Embryonic facial prominence (tissue), 1 donor: ENCODE results near the gene TOMM6.
"Not testable (repeated sequence)": the region's sequence is repeated elsewhere in the genome, so short reads cannot be mapped to it uniquely, and the experiment has no call there.

Source experiments
- DNase-seq: peaks from one replicate; pipeline ENCODE4 v3.0.0-alpha.2; 2016; ENCODE audit errors: extremely low spot score

Gene TOMM6

GRCh38 chr6:41763470-41763869 is 24.0 kb upstream of the TOMM6 start:
- DNase-seq = no peak

GRCh38 chr6:41766043-41766664 is 21.3 kb upstream of the TOMM6 start:
- not testable (repeated sequence) for DNase-seq

GRCh38 chr6:41767112-41767833 is 20.2 kb upstream of the TOMM6 start:
- no peak for DNase-seq

DNA sequence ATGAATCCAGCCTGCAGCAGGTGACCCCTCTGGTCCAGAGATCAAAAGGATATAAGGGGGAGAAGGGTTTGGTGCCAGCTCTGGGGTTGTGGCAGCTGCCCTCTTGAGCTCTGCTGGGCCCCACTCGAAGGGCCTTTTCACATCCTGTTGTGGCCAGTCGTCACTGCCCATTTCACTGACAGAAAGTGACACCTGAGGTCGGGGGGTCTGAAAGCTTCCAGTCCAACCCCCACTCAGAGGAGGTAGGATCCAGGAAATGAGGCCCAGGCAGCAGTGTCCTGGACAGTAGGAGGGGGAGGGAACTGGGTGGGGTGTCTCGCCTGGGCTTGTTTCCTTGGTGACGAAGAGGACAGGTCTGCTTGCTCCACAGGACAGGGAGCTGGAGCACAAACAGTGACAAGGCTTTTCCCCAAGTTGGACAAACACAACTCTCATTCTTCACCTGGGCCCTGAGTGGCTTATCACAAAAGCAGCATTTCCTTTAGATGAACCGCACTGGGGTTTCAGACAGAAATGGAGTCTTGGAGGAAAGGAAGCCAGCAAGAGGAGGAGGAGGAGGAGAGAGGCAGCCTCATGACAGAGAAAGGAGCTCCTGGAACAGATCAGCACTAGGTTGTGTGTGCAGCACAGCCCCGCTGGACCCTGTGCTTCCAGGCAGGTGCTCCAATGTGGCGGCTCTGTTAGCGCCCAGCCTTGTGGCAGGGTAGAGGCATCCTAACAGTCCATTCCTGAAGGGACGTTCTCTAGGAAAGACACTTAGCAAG is 18.8 kb upstream of the TOMM6 start:
- DNase-seq = no peak

- DNase-seq = no peak
Observed at GRCh38 chr6:41769376-41769775, 18.1 kb upstream of the TOMM6 start.

DNA sequence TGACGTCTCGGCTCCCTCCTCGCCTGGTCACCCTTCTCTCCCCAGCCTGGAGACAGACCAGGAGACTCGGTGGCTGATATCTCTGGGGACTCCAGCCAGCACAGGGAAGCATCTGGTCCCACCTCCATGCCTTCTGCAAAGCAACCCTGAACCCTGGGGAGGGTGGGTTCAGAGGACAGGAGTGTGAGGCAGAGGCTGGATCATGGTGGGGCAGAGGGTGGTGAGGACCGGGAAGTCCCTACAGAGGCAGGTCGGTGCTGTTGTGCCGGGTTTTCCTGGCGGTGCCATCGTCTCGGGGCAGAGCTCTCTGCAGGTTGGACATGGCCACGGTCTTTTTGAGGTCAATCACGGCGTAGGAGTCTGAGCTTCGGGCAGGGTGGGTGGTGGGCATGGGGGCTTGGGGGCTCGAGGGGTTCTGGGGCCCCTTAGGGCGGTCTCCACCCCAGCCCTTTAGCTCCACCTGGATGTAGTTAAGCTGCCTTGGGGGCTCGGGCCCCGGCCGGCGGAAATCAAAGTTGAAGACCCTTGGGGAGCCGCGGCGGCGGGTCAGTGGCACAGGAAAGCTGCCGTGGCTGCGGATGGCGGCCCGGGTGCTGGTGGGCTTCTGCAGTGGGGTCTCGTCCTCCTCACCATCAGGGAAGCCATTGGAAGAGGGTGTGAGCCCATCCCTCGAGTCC is 17.0 kb upstream of the TOMM6 start:
- DNase-seq = no peak

DNA sequence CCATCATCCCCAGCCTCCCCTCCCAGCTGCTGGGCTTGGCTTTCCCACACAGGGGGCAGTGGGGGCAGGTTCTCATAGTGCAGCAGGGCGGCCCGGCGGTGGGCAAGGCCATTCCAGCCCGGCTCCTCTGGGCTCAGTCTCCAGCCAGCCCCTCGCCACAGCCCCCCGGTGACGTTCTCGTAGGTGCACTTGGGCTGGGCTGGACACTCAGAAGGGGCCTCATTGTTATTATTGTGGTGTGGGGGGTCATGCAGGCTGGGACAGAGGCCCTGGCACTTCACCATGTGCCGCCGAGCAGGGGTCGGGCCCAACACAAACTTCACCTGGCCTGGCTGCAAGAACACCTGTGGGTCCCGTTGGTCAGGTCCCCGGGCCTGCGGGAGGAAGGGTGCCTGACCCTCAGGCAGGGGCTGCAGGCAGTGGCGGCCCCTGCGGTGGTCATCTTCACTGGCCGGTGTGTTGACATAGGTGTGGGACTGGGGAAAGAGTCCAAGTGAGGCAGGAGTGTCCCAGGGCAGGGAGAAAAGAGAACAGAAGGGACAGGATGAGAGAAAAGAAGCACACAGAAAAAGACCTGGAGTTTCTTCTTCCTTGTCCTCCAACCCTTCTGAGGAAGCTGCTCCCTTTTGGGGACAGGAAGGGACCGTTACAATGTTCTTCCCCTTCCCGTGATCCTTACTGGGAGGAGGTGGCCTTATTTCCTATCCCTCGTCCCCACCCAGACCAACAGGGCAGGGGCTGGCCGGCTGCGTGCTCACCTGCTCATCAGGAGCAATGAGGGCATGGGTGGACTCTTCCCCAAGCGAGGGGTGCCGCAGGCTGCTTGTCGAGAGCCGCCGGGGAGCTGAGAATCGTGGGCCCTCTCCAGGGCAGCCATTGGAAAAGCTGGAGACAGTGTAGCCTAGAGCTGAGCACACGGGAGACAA is 16.2 kb upstream of the TOMM6 start:
- no peak for DNase-seq

- no peak for DNase-seq
Observed at GRCh38 chr6:41774841-41775240, 12.7 kb upstream of the TOMM6 start.

GRCh38 chr6:41775293-41775882 is 12.1 kb upstream of the TOMM6 start:
- DNase-seq = no peak

GRCh38 chr6:41777551-41778285 is 9.8 kb upstream of the TOMM6 start:
- no peak for DNase-seq

DNA sequence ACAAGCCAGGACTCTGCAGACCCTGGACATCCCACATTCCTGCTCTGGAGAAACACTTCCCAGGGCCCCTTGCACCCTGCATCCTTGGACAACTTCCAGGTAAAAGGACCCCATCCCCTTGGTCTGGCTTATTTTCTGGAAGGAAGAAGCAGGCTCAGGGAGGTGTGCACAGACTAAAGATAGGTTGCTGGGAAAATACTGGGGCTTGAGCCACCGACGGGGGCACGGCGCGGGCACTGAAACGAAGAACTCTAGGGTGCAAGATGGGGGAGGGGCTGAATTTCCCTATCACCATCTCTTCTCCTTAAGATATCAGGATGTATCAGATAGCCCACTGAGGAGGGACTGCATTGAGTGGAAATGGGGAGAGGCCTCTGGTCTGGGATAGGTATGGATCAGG is 8.6 kb upstream of the TOMM6 start:
- DNase-seq = no peak

GRCh38 chr6:41779336-41779735 is 8.2 kb upstream of the TOMM6 start:
- DNase-seq = no peak

DNA sequence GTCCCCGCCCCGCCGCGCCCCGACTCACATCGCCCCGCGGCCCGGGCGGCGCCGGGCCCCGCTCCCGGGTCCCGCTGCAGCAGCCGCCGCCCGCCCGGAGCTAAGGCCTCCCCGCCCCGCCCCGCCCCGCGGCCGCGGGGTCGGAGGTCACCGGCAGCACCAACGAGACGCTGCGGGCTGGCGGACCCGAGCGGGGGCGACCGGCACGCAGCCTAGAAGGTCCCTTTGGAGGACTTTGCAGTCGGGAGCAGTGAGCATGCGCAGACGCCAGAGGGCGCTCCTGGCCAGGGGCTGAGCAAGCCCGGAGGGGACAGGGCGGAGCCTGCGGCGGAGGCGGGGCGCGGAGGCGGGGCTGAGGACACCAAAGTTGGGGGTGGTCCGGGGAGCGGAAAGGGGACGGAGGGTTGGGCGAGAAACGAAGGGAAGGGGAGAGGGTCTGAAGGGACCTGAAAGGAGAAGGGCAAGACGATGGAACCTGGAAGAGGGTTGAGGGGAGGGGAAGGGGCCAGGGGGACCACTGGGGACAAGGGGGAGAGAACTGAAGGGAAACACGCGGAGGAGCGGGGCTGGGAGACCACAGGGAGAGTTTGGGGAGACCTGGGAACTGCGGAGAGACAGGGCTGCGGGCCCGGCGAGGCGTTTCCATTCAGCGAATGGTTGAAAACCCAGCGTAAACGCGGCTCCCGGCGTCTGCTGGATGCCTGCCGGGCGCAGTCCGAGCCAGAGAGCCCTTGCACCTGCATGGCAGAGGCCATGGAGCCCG is 7.5 kb upstream of the TOMM6 start, which contains the start of gene FRS3:
Gene FRS3 (minus strand): TSS at position 113 of the 763 bp plus-strand sequence. CDS start 2,913 bp downstream, outside the sequence.
- DNase-seq = peak; percentile 87

DNA sequence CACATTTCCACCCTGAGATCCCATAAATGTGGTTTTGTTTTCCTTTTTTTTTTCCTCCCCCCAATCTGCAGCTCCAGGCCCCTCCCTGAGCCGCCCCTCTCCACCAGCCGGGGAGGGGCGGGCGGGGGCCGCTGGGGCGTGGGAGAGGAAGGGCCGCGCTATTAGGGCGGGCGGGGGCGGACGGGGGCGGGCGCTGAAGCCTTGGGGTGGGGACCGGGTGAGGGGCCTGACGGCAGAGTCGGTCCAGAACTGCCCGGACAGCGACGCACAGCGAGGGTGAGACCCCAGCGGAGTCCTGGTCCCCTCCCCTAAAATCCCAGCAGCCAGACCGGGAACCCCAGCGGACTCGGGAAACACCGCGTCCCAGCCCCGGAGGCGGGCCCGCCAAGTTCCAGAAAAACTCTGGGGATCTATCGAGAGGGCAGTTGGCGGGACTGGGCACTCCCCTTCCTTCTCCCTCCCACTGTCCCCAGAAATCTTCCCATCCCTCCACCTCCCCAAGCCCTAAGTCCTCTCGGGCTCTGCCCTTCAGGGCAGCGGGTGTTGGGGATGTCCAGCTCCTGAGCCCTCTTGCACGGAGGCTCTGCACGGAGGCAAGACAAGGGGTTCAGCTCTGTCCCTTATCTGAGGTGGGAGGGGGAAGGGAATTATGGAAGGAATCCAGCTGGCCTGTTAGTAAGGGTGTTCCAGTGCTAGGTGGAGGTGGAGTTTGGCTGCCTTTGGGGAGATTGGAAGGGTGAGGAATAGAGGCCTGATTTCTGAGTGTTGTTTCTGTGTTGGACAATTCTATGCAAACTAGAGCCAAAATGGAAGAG is 6.7 kb upstream of the TOMM6 start, which contains the start of gene PRICKLE4:
Gene PRICKLE4 (plus strand): TSS at position 232 of the 815 bp plus-strand sequence. CDS start 2,692 bp downstream, outside the sequence.
- DNase-seq = no peak

GRCh38 chr6:41781366-41781730 is 6.1 kb upstream of the TOMM6 start:
- DNase-seq = no peak

GRCh38 chr6:41783106-41783780 is 4.3 kb upstream of the TOMM6 start:
- DNase-seq = no peak

DNA sequence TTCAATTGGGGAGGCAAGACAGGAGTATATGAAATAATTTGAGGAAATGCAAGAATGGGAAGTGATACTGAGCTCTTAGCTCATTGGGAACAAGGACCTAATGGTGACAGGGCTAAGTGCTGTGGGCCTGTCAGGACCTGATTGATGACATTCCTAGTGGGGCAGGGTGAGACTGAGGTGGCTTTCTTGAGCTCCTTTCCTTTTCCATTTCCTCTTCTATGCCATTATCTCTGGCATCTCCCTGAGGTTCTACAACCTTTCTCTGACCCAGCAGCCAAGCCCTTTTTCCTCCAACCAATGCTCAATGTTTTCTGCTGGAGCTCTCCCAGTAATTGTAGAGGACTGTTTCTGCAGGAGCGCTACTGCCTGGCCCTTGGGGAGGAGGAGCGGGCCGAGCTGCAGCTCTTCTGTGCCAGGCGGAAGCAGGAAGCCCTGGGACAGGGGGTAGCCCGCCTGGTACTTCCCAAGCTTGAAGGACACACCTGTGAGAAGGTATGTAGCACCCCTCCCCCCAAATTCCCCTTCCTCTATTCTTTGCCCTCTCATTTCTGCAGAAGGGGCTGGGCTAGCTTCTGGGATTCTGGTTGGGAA is 2.8 kb upstream of the TOMM6 start:
- DNase-seq = no peak
